Stomach smooth muscle (tissue), 2 donors: ENCODE measurements around the gene UST.

Source experiments
- H3K27ac ChIP-seq: one replicate; pipeline ENCODE4 v1.7.0; 2013; ENCODE audit warnings: mild to moderate bottlenecking, low read length, inconsistent platforms
- H3K27me3 ChIP-seq, 2 donors: one replicate each; pipeline ENCODE4 v1.7.0; 2013; ENCODE audit warnings: low read length in 2 of 2; ENCODE audit not compliant: insufficient read depth in 2 of 2, control insufficient read depth in 1 of 2
- H3K36me3 ChIP-seq, 2 donors: one replicate each; pipeline ENCODE4 v1.7.0; 2013; ENCODE audit warnings: low read length in 2 of 2; ENCODE audit not compliant: control insufficient read depth in 2 of 2, insufficient read depth in 2 of 2
- H3K4me1 ChIP-seq: one replicate; pipeline ENCODE4 v1.7.0; 2013; ENCODE audit warnings: low read length; ENCODE audit not compliant: control insufficient read depth, insufficient read depth
- H3K4me3 ChIP-seq, 2 donors: one replicate each; pipeline ENCODE4 v1.7.0; 2013; ENCODE audit warnings: low read length in 2 of 2
- H3K9ac ChIP-seq, 2 donors: one replicate each; pipeline ENCODE4 v1.7.0; 2013; ENCODE audit warnings: low read length in 2 of 2, mild to moderate bottlenecking in 1 of 2
- H3K9me3 ChIP-seq, 2 donors: one replicate each; pipeline ENCODE4 v1.7.0; 2013; ENCODE audit warnings: low read length in 2 of 2; ENCODE audit not compliant: control insufficient read depth in 2 of 2
- donor health status: healthy.
- donor health status: Pancreatic carcinoma.

The UST gene

DNA sequence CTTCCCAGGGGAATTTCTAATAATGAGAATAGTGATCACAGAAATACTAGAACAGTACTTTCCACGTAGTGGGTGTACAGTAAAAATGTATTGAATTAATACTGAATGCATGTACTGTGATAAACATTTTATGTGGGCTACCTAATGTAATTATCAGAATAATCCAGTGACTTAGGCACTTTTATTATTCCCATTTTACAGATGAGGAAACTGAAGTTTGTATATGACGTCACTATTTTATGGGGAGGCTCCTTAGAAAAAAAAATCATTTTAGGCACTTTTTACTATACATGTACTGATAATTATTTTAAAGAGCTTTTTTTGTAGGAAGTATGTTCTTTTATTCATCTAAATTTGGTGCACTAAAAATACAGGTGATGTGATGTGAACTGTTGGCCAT is 295.1 kb downstream of the UST start:
- Histone ChIP-seq H3K36me3 (peaks cover 0 to 3% of the 10 kb centered on the region in 2 donors), H3K4me3 (no peak overlapping the region), H3K4me1 (peaks cover 8% of the 10 kb centered on the region), H3K9me3 (no peaks in the 10 kb centered on the region), H3K27ac (no peak overlapping the region), H3K9ac (no peak overlapping the region), H3K27me3 (no peaks in the 10 kb centered on the region)

DNA sequence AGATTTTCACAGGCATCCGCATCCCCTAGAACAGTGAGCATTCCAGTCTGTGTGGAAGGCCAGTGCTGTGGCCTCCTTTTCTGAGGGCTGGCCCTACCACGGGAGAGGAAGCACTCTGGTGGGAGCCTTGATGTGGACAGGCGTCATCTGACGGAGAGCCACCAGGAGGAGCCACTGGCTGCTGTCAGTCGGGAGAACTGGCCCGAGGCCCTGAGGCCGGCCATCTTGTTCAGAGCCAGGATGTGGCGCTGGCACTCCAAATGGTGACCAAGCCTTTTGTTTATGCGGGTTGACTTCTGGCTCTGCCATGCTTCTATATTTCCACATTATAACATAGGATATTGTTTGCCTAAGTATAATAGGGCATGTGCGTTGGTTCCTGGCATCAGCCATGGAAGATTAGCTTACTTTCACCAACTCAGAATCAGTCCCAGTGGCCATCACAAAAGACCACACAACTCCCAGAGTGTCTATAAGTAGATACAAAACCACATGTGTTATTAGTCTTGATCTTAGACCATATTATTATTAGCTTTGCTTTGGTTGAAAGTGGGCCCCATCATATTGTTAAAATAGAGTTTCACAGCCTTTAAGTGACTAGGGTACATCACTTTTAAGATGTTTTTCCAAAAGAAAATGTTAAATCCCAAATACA is 296.8 kb downstream of the UST start:
- no peak overlapping the region for H3K9ac ChIP-seq
- peaks cover 0 to 3% of the 10 kb centered on the region in 2 donors for H3K36me3 ChIP-seq
- no peaks in the 10 kb centered on the region for H3K4me1 ChIP-seq
- no peaks in the 10 kb centered on the region for H3K27me3 ChIP-seq
- no peak overlapping the region for H3K27ac ChIP-seq
- H3K9me3 ChIP-seq = no peaks in the 10 kb centered on the region
- no peak overlapping the region for H3K4me3 ChIP-seq

DNA sequence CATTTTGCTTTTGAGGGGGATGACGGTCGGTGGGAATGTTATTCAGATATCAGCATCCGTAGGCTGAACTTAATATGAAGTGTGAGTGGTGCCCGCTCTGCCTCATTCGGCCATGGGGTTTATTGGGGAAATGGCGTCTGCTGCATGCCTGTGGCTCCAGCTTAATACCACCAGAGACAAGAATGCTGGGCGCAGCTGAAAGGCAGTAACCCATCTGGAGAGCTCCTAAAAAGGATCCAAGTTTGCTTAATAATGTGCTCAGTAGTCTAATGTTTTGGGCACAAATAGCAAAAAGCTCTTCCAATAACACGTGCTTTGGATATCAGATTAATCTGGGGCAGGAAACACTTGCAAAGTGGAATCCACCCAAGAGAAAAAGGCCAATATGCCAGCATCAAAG is 297.7 kb downstream of the UST start:
- Histone ChIP-seq H3K9me3 (no peaks in the 10 kb centered on the region), H3K4me3 (no peak overlapping the region), H3K27ac (no peak overlapping the region), H3K4me1 (no peaks in the 10 kb centered on the region), H3K36me3 (peaks cover 0 to under 1% of the 10 kb centered on the region in 2 donors), H3K9ac (no peak overlapping the region), H3K27me3 (no peaks in the 10 kb centered on the region)

DNA sequence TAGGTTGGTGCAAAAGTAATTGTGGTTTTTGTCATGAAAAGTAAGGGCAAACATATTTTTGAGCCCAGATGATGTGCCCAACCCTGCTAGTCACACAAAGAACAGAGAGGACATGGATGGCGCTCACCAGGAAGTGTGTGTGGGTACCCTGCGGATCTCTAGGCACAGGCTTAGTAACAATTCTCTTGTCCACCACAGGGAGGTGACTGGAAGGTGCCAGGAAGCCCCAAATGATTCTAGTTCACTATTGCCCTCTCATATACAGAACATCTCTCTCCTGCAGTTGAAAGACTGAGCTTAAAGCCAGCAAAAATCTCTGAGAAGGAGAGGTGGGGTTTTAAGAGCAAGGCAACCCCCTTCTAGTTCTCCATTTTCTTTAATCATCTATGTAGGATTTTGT is 298.6 kb downstream of the UST start:
- H3K9me3 ChIP-seq = no peaks in the 10 kb centered on the region
- no peak overlapping the region for H3K27ac ChIP-seq
- no peaks in the 10 kb centered on the region for H3K4me1 ChIP-seq
- no peak overlapping the region for H3K4me3 ChIP-seq
- no peak overlapping the region for H3K9ac ChIP-seq
- no peaks in the 10 kb centered on the region for H3K36me3 ChIP-seq
- no peaks in the 10 kb centered on the region for H3K27me3 ChIP-seq

DNA sequence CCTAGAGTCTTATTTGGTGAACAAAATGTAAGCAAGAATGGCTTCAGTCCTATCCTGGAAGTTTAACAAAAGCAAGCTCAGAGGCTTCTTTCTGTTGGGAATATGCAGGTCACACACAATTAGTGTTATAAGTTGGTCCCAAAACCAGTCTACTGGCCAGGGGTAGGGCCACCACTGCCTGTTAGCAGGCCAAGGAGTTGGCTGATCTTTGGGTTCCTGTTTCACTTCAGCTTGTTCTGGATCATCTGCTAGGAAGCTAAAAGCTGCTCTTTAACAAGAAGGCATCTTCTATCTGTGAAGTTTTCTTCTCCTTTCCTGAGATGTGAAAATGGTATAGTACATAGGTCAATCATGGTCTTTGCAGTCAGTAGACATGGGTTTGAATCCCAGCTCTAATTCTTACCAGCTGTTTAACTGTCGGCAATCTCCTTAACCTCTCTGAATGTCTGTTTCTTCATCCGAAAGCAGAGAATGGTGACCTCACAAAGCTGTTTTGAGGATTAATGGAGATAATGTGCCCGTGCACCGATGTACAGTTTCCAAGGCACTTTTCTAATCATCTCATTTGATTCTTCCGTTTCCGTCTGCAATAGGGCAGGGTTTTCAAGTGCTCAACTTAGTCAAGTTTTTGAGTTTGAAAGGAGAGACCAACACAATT is 299.5 kb downstream of the UST start:
- Histone ChIP-seq H3K27me3 (no peaks in the 10 kb centered on the region), H3K27ac (no peak overlapping the region), H3K9ac (no peak overlapping the region), H3K4me3 (no peak overlapping the region), H3K9me3 (no peaks in the 10 kb centered on the region), H3K4me1 (no peaks in the 10 kb centered on the region), H3K36me3 (no peaks in the 10 kb centered on the region)

DNA sequence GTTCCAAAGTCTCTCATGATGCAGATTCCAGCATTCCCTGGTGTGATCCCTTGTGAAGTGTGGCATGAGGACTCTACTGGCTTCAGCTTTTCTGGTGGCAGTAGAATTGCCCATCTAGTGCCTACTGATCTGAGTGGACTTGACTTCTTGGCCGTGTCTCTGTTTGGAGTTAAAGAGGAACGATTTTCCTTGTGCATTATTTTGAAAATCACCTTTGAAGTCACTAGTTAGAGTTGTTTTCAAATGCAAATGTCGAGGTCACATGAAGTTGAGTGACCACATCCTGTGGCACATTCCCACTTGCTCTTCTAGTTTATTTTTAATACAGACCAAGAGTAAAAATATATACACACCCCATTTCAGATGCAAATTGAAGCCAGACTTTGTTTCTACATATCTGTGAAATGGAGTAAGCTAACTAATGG is 300.0 kb downstream of the UST start:
- no peaks in the 10 kb centered on the region for H3K9me3 ChIP-seq
- H3K27ac ChIP-seq = no peak overlapping the region
- no peak overlapping the region for H3K4me3 ChIP-seq
- H3K27me3 ChIP-seq = no peaks in the 10 kb centered on the region
- H3K4me1 ChIP-seq = no peaks in the 10 kb centered on the region
- H3K36me3 ChIP-seq = no peaks in the 10 kb centered on the region
- H3K9ac ChIP-seq = no peak overlapping the region

DNA sequence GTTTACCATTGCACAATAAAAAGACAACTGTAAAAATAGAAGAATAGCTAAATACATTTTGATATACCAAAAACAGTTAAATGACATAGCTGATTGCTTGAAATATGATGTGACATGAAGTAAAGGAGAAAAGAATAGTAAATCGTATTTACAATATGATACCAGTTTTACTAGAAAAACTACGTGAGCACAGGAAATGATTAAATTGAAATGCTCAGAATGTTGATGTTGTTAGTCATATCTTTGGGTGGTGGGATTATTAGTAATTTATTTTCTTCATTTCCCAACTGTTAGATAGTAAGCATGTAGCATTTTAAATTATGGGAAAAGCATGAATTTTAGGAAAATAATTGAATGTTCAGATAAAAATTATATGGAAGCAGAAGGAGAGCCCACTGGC is 302.4 kb downstream of the UST start:
- no peaks in the 10 kb centered on the region for H3K36me3 ChIP-seq
- H3K4me1 ChIP-seq = no peaks in the 10 kb centered on the region
- H3K9ac ChIP-seq = no peak overlapping the region
- no peak overlapping the region for H3K4me3 ChIP-seq
- no peak overlapping the region for H3K27ac ChIP-seq
- no peaks in the 10 kb centered on the region for H3K27me3 ChIP-seq
- no peaks in the 10 kb centered on the region for H3K9me3 ChIP-seq

DNA sequence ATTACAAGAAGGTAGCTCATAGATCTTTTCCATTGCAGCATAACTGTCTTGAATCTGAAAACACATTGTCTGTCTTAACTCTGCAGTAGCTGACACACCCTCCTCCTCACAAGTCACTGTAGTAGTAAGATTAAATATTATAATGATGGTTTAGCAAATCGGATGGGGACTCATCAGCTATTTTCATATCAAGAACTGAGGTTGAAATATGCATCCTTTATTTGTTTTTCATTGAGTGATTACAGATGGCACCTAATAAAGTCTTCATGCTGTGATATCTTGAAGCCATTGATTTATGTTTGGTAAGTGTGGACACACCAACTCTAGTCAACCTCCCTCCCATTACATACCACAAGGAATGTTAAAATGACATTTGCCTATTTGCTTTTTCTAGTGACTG is 303.3 kb downstream of the UST start:
- Histone ChIP-seq H3K27me3 (no peaks in the 10 kb centered on the region), H3K4me1 (no peaks in the 10 kb centered on the region), H3K27ac (no peak overlapping the region), H3K36me3 (no peaks in the 10 kb centered on the region), H3K9me3 (no peaks in the 10 kb centered on the region), H3K4me3 (no peak overlapping the region), H3K9ac (no peak overlapping the region)

DNA sequence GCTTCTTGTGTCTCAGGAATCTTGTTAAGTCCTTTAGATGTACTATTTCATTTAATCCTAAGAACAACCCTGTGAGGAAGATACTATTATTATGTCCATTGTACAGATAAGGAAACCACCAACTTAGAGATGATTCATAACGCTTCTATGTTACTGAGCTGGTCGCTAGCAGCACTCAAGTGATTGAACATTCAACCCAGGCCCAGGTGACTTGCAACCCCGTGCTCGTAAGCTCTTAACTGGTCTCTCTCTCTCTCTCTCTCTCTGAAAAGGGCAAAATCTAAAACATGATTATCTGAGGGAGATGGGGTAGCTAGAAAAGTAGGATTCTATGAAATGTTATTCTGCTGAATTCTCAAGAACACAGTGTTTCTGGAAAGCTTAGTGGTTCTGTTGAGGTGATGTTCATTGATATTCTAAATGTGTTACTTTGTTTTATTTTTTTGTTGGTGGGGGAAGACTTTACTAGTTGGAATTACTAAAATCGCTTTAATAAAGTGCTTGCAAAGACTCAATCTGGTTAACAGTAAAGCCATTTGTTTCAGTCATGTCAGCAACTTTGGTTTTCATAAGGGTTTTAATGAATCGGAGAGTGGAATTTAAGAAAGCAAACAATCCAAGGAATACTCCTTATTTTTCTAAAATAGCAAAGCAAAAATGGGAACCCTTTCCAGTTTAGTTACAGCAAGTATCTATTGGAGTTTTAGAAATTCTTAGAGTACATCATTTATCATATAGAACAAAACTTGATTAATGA is 305.7 kb downstream of the UST start:
- H3K27me3 ChIP-seq = no peaks in the 10 kb centered on the region
- no peaks in the 10 kb centered on the region for H3K9me3 ChIP-seq
- no peak overlapping the region for H3K9ac ChIP-seq
- H3K4me1 ChIP-seq = no peaks in the 10 kb centered on the region
- H3K4me3 ChIP-seq = no peak overlapping the region
- H3K36me3 ChIP-seq = no peaks in the 10 kb centered on the region
- H3K27ac ChIP-seq = no peak overlapping the region

DNA sequence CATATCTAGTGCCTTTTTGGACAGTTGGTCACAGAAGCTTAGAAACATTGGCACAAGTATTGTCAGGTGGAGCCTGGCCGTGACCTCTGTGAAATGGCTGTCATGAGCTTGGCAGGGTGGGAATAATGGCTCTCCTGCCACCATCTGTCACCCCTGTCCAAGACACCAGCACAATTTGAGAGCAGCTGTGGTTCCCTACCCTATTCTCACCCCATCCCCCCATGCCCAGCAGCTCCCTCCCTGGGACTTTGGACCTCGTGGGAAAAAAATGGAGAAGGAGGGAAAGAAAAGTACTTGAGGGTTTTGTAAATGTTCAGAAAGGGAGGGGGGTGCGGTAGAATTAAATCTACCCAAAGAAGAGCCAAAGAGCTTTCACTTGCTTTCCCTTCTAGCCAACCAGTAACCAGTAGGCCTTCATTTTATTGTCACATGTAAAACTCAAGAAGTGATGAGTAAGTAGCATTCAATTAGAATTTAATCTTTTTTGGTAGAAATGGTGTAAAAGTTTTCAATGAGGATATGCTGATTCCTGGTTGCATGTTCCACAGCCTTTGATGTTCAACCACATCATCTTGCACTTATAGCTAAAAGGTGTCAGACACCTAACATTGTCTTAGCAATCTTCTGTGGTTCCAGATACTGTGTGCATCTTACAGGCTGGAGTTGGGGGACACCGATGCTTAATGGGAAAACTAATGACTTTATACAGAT is 307.2 kb downstream of the UST start:
- Histone ChIP-seq H3K36me3 (no peaks in the 10 kb centered on the region), H3K9me3 (no peaks in the 10 kb centered on the region), H3K9ac (no peak overlapping the region), H3K4me3 (no peak overlapping the region), H3K4me1 (no peaks in the 10 kb centered on the region), H3K27me3 (no peaks in the 10 kb centered on the region), H3K27ac (no peak overlapping the region)
